PFSK-1 (cell line): Measurements from ENCODE around the gene DENND2A.

Source experiments
- FOXP2 ChIP-seq: optimal IDR thresholded peaks from 2 replicates; pipeline ENCODE3; 2011; ENCODE audit warnings: borderline replicate concordance, control low read depth, inconsistent platforms; ENCODE audit not compliant: insufficient read depth; ENCODE audit errors: extremely low read length, extremely low read depth
- POLR2AphosphoS5 ChIP-seq: IDR thresholded peaks from 2 replicates; pipeline ENCODE4 v1.6.1; 2012; ENCODE audit warnings: low read depth, mild to moderate bottlenecking, control low read depth, low read length, moderate library complexity
- SIN3A ChIP-seq: IDR thresholded peaks from 2 replicates; pipeline ENCODE4 v1.6.1; 2012; ENCODE audit warnings: mild to moderate bottlenecking, low read length, moderate library complexity, borderline replicate concordance; ENCODE audit not compliant: insufficient read depth
- TAF1 ChIP-seq: IDR thresholded peaks from 2 replicates; pipeline ENCODE4 v1.6.1; 2012; ENCODE audit warnings: low read length, control low read depth, borderline replicate concordance; ENCODE audit not compliant: insufficient read depth
- TF ChIP-seq, protein P1 (sequence below), 2 experiments: IDR thresholded peaks; 2 replicates each; pipeline versions ENCODE4 v1.6.1 to v1.8.0; 2011 to 2012; ENCODE audit warnings: low read depth in 2 of 2, low read length in 2 of 2, control low read depth in 1 of 2, inconsistent platforms in 1 of 2, mild to moderate bottlenecking in 1 of 2, moderate library complexity in 1 of 2; ENCODE audit not compliant: insufficient read depth in 1 of 2

DENND2A gene

DNA sequence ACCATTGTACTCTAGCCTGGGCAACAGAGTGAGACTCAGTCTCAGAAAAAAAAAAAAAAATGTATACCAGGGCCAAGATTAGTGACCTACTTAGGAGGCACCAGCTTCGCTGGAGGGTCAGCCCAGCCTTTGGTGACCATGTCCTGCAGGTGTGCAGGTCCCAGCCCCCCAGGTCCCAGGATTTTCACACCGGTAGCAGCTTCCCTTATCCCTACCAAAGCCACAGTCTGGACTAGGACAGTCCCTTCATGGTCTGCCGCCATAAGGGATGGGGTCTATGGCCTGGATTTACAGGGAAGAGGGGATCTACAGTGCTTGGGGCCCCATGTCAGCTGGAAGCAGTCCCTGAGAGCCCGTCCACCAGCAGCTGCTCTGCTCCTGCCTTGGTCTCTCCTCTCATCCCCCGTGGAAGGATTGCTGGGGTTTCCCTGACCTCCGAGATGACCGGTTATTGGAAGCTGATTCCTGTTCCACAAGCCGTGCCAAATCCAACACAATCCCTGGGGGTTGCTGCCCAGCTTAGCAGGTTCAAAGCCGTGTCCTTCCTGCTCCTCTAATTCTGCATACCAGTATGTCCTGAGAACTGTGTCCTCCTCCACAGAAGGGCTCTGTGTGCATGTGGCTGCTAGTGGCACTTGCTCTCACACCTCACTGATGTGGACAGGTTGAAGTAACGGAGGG lies 44.9 kb upstream of the DENND2A start:
- TF ChIP-seq TAF1: no peak
- no peak for TF ChIP-seq POLR2AphosphoS5
- TF ChIP-seq, protein P1, sequence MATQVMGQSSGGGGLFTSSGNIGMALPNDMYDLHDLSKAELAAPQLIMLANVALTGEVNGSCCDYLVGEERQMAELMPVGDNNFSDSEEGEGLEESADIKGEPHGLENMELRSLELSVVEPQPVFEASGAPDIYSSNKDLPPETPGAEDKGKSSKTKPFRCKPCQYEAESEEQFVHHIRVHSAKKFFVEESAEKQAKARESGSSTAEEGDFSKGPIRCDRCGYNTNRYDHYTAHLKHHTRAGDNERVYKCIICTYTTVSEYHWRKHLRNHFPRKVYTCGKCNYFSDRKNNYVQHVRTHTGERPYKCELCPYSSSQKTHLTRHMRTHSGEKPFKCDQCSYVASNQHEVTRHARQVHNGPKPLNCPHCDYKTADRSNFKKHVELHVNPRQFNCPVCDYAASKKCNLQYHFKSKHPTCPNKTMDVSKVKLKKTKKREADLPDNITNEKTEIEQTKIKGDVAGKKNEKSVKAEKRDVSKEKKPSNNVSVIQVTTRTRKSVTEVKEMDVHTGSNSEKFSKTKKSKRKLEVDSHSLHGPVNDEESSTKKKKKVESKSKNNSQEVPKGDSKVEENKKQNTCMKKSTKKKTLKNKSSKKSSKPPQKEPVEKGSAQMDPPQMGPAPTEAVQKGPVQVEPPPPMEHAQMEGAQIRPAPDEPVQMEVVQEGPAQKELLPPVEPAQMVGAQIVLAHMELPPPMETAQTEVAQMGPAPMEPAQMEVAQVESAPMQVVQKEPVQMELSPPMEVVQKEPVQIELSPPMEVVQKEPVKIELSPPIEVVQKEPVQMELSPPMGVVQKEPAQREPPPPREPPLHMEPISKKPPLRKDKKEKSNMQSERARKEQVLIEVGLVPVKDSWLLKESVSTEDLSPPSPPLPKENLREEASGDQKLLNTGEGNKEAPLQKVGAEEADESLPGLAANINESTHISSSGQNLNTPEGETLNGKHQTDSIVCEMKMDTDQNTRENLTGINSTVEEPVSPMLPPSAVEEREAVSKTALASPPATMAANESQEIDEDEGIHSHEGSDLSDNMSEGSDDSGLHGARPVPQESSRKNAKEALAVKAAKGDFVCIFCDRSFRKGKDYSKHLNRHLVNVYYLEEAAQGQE (IDR thresholded peaks at IDR 0.05; ENCODE audit: insufficient read depth in 1 of 2, low read depth in 2 of 2, low read length in 2 of 2): no peak
- TF ChIP-seq FOXP2: no peak
- no peak for TF ChIP-seq SIN3A

- TF ChIP-seq TAF1 (no peak), FOXP2 (no peak), POLR2AphosphoS5 (no peak), SIN3A (no peak)
- TF ChIP-seq, protein P1 (IDR thresholded peaks at IDR 0.05; ENCODE audit: insufficient read depth in 1 of 2, low read depth in 2 of 2, low read length in 2 of 2): no peak
Observed at GRCh38 chr7:140684066-140684950, 43.7 kb upstream of the DENND2A start.

GRCh38 chr7:140683657-140684056 lies 43.0 kb upstream of the DENND2A start:
- TF ChIP-seq SIN3A (no peak), FOXP2 (no peak), POLR2AphosphoS5 (no peak), TAF1 (no peak)
- TF ChIP-seq, protein P1 (IDR thresholded peaks at IDR 0.05; ENCODE audit: insufficient read depth in 1 of 2, low read depth in 2 of 2, low read length in 2 of 2): no peak

DNA sequence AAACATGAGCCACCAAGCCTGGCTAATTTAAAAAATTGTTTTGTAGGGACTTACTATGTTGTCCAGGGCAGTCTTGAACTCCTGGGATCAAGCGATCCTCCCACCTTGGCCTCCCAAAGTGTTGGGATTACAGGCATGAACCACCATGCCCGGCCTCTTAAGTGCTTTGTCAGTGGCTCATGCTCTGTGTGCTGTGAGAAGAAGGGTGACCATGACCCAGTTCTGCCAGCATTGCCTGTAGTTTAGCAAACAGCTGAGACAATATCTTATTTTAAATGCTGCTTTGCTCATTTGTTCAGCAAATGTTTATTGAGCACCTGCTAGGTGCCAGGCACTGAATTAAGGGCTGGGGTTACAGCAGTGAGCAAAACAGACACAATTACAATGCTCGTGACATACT lies 41.2 kb upstream of the DENND2A start:
- TF ChIP-seq, protein P1 (IDR thresholded peaks at IDR 0.05; ENCODE audit: insufficient read depth in 1 of 2, low read depth in 2 of 2, low read length in 2 of 2): no peak
- TF ChIP-seq POLR2AphosphoS5: no peak
- TF ChIP-seq FOXP2: no peak
- TF ChIP-seq SIN3A: no peak
- TF ChIP-seq TAF1: no peak
